Esophagus (tissue), 2 donors: ENCODE measurements around the gene SLC28A3. TPM values are rescaled to one million over a fixed set of nuclear protein-coding genes. Genes with fewer than 3 reads are reported as not detected.

Source experiments
- H3K27ac ChIP-seq, 2 donors: one replicate each; pipeline ENCODE4 v1.5.1; 2013; ENCODE audit warnings: low read depth in 2 of 2, mild to moderate bottlenecking in 2 of 2, inconsistent platforms in 1 of 2, low read length in 1 of 2, moderate library complexity in 1 of 2
- H3K27me3 ChIP-seq, 2 donors: one replicate each; pipeline ENCODE4 v1.6.1; 2013; ENCODE audit warnings: low read length in 2 of 2, control low read depth in 1 of 2, mild to moderate bottlenecking in 1 of 2; ENCODE audit not compliant: insufficient read depth in 2 of 2, control insufficient read depth in 1 of 2
- H3K36me3 ChIP-seq, 2 donors: one replicate each; pipeline ENCODE4 v1.6.1; 2013; ENCODE audit warnings: low read length in 1 of 2; ENCODE audit not compliant: control insufficient read depth in 2 of 2, insufficient read depth in 2 of 2
- H3K4me1 ChIP-seq, 2 donors: one replicate each; pipeline ENCODE4 v1.6.1; 2013; ENCODE audit warnings: low read length in 1 of 2; ENCODE audit not compliant: control insufficient read depth in 2 of 2, insufficient read depth in 2 of 2
- H3K4me3 ChIP-seq, 2 donors: one replicate each; pipeline ENCODE4 v1.5.1; 2013; ENCODE audit warnings: low read length in 2 of 2, mild to moderate bottlenecking in 2 of 2, low read depth in 1 of 2, moderate library complexity in 1 of 2
- H3K9me3 ChIP-seq, 2 donors: one replicate each; pipeline ENCODE4 v1.6.1; 2013; ENCODE audit warnings: mild to moderate bottlenecking in 2 of 2, low read depth in 1 of 2, low read length in 1 of 2, moderate library complexity in 1 of 2; ENCODE audit not compliant: control insufficient read depth in 2 of 2, insufficient read depth in 1 of 2
- WGBS, 2 donors: extraction: QIAGEN DNeasy Blood & Tissue Kit; methylation state at CpG; one replicate each; pipeline ENCODE4 v1.1.7; 2013; 5-methylcytosine and 5-hydroxymethylcytosine counted together
- polyA plus RNA-seq, 2 donors: library from polyadenylated mRNA; stranded (reverse); fragments of 200-250 nt; gene quantifications; one replicate each; pipeline ENCODE4 v1.2.3, GENCODE V29; 2013
- donor health status: healthy with polysubstance abuse.
- donor health status: Bipolar disorder and iron deficiency.

SLC28A3 gene
- polyA plus RNA-seq, 2 donors: 4.7 to 6.1 TPM

DNA sequence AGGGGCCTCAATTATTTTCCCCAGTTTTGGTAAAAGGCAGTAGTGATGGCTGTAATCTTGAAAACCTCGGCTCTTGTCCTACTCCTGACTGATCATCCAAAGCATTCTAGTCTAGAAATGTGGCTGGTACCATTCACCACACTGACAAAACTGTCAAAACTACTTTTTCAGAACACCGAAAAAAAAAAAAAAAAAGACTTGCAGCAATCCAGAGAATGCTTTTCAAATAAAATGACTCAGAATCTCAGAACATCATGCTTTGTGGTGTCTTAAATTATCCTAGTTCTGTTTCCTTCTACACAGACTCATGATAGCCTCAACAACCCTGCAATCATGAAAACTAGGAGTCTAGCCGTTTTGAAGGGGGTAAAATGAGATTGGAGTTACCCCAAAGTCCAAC, 13.4 kb downstream of the SLC28A3 start:
- no peaks in the 10 kb centered on the region for H3K36me3 ChIP-seq
- no peaks in the 10 kb centered on the region for H3K27me3 ChIP-seq
- 82 to 85% methylated on average over 3 of the region's 3 CpGs for WGBS, 2 donors
- no peaks in the 10 kb centered on the region for H3K9me3 ChIP-seq
- H3K27ac ChIP-seq: no peak overlapping the region
- no peaks in the 10 kb centered on the region for H3K4me1 ChIP-seq
- no peak overlapping the region for H3K4me3 ChIP-seq

- no peaks in the 10 kb centered on the region for H3K9me3 ChIP-seq
- peak overlapping the region; percentile 60 to 73 for H3K27ac ChIP-seq
- H3K4me1 ChIP-seq: no peaks in the 10 kb centered on the region
These were observed 15.1 kb downstream of the SLC28A3 start for GRCh38 chr9:84325347-84325973.

DNA sequence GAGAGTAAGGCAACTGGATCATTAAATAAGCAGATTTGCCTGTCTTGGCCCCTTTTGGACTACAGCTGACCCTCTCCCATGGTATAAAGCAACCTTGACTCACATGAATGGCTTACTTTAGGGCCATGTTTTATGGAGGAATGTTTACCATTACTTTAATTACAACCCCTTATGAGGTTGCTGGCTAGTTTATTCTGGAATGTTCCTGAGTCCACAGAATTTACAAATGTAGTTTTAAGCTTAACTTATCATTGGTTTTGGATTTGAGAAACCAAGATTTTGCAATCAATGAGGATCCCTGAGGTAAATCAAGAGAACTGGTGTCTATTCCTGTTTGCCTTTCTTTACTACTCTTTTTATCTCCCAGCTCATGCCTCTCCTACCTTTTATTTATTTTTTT, 15.7 kb downstream of the SLC28A3 start:
- Histone ChIP-seq H3K27ac (peak overlapping the region in 1 of 2 donors; percentile 42), H3K27me3 (no peaks in the 10 kb centered on the region), H3K9me3 (no peaks in the 10 kb centered on the region), H3K4me3 (no peak overlapping the region), H3K36me3 (no peaks in the 10 kb centered on the region), H3K4me1 (no peaks in the 10 kb centered on the region)

More at GRCh38 chr9:84325347-84325973, 15.1 kb downstream of the SLC28A3 start:
- Histone ChIP-seq H3K27me3 (no peaks in the 10 kb centered on the region), H3K36me3 (no peaks in the 10 kb centered on the region), H3K4me3 (no peak overlapping the region)
- WGBS, 2 donors: 51 to 60% methylated on average over 3 of the region's 3 CpGs

DNA sequence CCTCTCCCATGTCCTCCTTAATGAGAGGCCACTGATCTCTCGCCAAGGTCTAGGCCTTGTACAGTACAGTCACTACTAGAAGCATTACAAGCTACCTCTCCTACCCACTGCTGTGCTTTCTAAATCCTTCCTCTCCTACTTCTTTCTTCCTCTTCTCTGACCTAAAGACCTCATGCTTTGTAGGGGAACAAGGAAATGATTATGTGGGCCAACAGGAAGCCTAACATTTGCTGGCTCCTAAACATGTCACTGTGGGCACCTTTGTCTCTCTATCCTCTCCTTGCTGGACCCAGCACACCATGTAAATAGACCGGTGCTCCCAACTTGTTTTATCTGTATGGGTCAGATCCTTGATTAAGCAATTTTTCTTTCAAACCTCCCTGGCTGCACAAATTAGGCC, 16.7 kb downstream of the SLC28A3 start:
- Histone ChIP-seq H3K4me3 (no peak overlapping the region), H3K27ac (peak overlapping the region in 1 of 2 donors; percentile 55), H3K36me3 (no peaks in the 10 kb centered on the region), H3K27me3 (no peaks in the 10 kb centered on the region), H3K9me3 (no peaks in the 10 kb centered on the region), H3K4me1 (no peaks in the 10 kb centered on the region)
- WGBS, 2 donors: 71 to 73% methylated on average over 2 of the region's 2 CpGs

DNA sequence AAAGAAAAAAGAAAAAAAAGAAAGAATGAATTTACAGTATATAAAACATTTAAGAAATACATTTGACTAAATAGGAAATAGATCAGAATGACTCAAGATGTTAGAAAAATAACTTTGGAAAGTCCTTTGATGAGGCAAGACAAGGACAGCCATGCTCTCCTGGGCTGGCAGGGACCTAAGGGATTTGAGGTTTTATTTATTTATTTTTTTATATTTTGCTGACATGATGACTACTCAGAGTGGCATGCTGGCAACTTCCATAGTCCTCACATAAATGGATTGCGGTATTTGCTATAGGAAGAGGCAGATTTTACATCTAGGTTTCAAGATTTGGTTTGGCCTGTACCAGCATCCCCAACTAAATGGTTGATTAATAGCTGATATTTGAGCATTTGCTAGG, 17.7 kb downstream of the SLC28A3 start:
- 83 to 88% methylated on average over 1 of the region's 1 CpG for WGBS, 2 donors
- H3K27ac ChIP-seq: no peak overlapping the region
- no peaks in the 10 kb centered on the region for H3K36me3 ChIP-seq
- no peaks in the 10 kb centered on the region for H3K9me3 ChIP-seq
- H3K27me3 ChIP-seq: no peaks in the 10 kb centered on the region
- no peaks in the 10 kb centered on the region for H3K4me1 ChIP-seq
- H3K4me3 ChIP-seq: no peak overlapping the region

DNA sequence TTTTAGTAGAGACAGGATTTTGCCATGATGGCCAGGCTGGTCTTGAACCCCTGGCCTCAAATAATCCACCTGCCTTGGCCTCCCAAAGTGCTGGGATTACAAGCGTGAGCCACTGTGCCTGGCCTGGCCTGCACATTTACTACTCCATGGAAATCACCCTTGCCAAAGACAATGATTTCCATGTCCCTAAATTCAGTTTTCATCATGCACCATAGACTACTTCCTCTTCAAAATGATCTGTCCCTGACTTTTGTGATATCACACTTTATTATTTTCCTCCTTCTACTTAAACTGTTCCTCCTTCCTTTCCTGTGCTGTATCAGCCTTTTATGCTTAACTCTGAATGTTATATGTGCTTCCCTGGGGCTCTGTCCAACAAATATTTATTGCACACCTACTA, 20.3 kb downstream of the SLC28A3 start:
- no peaks in the 10 kb centered on the region for H3K9me3 ChIP-seq
- no peaks in the 10 kb centered on the region for H3K27me3 ChIP-seq
- 83 to 92% methylated on average over 1 of the region's 1 CpG for WGBS, 2 donors
- H3K4me3 ChIP-seq: no peak overlapping the region
- no peaks in the 10 kb centered on the region for H3K4me1 ChIP-seq
- H3K27ac ChIP-seq: no peak overlapping the region
- H3K36me3 ChIP-seq: no peaks in the 10 kb centered on the region

- Histone ChIP-seq H3K9me3 (no peaks in the 10 kb centered on the region), H3K4me3 (no peak overlapping the region), H3K36me3 (no peaks in the 10 kb centered on the region), H3K4me1 (no peaks in the 10 kb centered on the region), H3K27ac (no peak overlapping the region), H3K27me3 (no peaks in the 10 kb centered on the region)
- WGBS, 2 donors: 70 to 88% methylated on average over 4 of the region's 4 CpGs
These were observed 20.9 kb downstream of the SLC28A3 start for GRCh38 chr9:84319632-84320031.

GRCh38 chr9:84318981-84319380, 21.6 kb downstream of the SLC28A3 start:
- H3K27me3 ChIP-seq: no peaks in the 10 kb centered on the region
- no peaks in the 10 kb centered on the region for H3K9me3 ChIP-seq
- no peaks in the 10 kb centered on the region for H3K4me1 ChIP-seq
- 77 to 80% methylated on average over 2 of the region's 2 CpGs for WGBS, 2 donors
- no peak overlapping the region for H3K27ac ChIP-seq
- no peaks in the 10 kb centered on the region for H3K36me3 ChIP-seq
- H3K4me3 ChIP-seq: no peak overlapping the region

DNA sequence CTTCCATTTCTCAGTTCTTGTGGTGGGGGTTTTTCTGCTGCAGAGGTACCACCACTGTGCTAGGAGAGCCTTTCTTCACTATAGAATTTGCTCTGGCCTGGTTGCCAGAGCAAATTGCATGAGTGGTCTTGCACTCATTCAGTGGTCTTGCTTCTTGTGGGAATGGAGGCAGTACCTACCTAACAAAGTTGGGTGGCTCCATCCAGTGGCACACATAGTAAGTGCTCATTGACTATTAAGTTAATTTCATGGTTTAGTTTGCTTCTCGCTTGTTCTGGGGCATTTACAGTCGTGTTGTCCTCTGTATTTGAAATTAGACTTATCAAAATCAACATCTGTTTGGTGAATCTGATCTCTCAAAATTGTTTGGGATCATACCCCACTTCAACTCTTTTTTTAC, 23.0 kb downstream of the SLC28A3 start:
- Histone ChIP-seq H3K4me1 (no peaks in the 10 kb centered on the region), H3K9me3 (no peaks in the 10 kb centered on the region), H3K4me3 (no peak overlapping the region), H3K27ac (no peak overlapping the region), H3K36me3 (no peaks in the 10 kb centered on the region), H3K27me3 (no peaks in the 10 kb centered on the region)
- WGBS, 2 donors: 91 to 94% methylated on average over 2 of the region's 2 CpGs

- Histone ChIP-seq H3K27ac (no peak overlapping the region), H3K4me1 (no peaks in the 10 kb centered on the region), H3K36me3 (no peaks in the 10 kb centered on the region), H3K27me3 (no peaks in the 10 kb centered on the region), H3K9me3 (no peaks in the 10 kb centered on the region), H3K4me3 (no peak overlapping the region)
- WGBS, 2 donors: 10 to 11% methylated on average over 8 of the region's 8 CpGs
These were observed 25.2 kb downstream of the SLC28A3 start for GRCh38 chr9:84315278-84315877.
